ENCODE data around the gene FOXO4.

FOXO4 gene

GRCh38 chrX:71100581-71101505 lies 5.2 kb downstream of the FOXO4 start:
- Mint-ChIP-seq H3K9me3 (peaks cover 5% of the 10 kb centered on the region), H3K4me1 (peaks cover 52% of the 10 kb centered on the region), H3K36me3 (ENCODE audit: low read depth) (no peaks in the 10 kb centered on the region), H3K27ac (peak overlapping the region in 2 of 3 experiments; percentile 45 to 52), H3K4me3 (no peak overlapping the region), H3K27me3 (ENCODE audit: low read depth) (peaks cover 5% of the 10 kb centered on the region)
- no peak for TF ChIP-seq CTCF (IDR thresholded peaks at IDR 0.05; ENCODE audit: unreplicated experiment in 3 of 3)

GRCh38 chrX:71102292-71102691 lies 6.6 kb downstream of the FOXO4 start:
- H3K4me3 Mint-ChIP-seq: peak overlapping the region in 1 of 3 experiments; percentile 46
- peaks cover 7% of the 10 kb centered on the region for H3K9me3 Mint-ChIP-seq
- no peak for TF ChIP-seq CTCF (IDR thresholded peaks at IDR 0.05; ENCODE audit: unreplicated experiment in 3 of 3)
- H3K27me3 Mint-ChIP-seq (ENCODE audit: low read depth): no peaks in the 10 kb centered on the region
- peak overlapping the region; percentile 87 to 91 (median 90) for H3K27ac Mint-ChIP-seq
- peaks cover 59% of the 10 kb centered on the region for H3K4me1 Mint-ChIP-seq
- no peaks in the 10 kb centered on the region for H3K36me3 Mint-ChIP-seq (ENCODE audit: low read depth)

GRCh38 chrX:71103110-71103983 lies 7.7 kb downstream of the FOXO4 start:
- Mint-ChIP-seq H3K27me3 (ENCODE audit: low read depth) (no peaks in the 10 kb centered on the region), H3K4me1 (peaks cover 64% of the 10 kb centered on the region), H3K36me3 (ENCODE audit: low read depth) (no peaks in the 10 kb centered on the region), H3K27ac (peak overlapping the region; percentile 87 to 91 (median 90)), H3K9me3 (peaks cover 7% of the 10 kb centered on the region), H3K4me3 (peak overlapping the region; percentile 41 to 79 (median 55))
- TF ChIP-seq CTCF (IDR thresholded peaks at IDR 0.05; ENCODE audit: unreplicated experiment in 3 of 3): no peak

- TF ChIP-seq CTCF (IDR thresholded peaks at IDR 0.05; ENCODE audit: unreplicated experiment in 3 of 3): no peak
- Mint-ChIP-seq H3K36me3 (ENCODE audit: low read depth) (no peaks in the 10 kb centered on the region), H3K27ac (peak overlapping the region in 2 of 3 experiments; percentile 3 to 13), H3K9me3 (peaks cover 2% of the 10 kb centered on the region), H3K4me3 (no peak overlapping the region), H3K27me3 (ENCODE audit: low read depth) (no peaks in the 10 kb centered on the region), H3K4me1 (peaks cover 56% of the 10 kb centered on the region)
These were observed 10.0 kb downstream of the FOXO4 start for GRCh38 chrX:71105628-71106027.

DNA sequence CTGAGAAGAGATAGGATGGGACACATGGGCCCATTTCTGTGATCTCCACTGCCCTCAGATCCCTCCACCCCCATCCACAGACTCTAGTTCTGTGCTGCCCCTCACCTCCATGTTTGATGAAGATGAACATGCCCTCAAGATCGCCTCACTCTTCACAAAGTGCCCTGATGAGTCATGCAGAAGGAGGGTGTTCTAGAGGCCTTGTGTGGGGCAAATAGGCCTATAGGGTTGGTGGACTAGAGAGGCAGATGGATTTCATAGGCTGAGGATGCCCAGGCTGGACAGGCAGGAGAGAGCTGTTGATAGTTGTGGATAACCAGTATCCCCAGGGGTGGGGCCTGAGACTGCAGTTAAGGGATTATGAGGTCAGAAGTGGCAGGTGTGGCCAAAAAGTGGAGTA lies 10.8 kb downstream of the FOXO4 start, which contains the start of gene CXorf65:
Gene CXorf65 (minus strand): TSS at position 314 of the 400 bp plus-strand sequence. CDS start 184 bp downstream, at position 130.
- Mint-ChIP-seq H3K27ac (peak within 1 kb of the TSS; percentile 34 to 66 (median 50)), H3K4me1 (peaks cover 49% of the 10 kb centered on the region), H3K36me3 (ENCODE audit: low read depth) (no peaks in the 10 kb centered on the region), H3K9me3 (peaks cover 2% of the 10 kb centered on the region), H3K27me3 (ENCODE audit: low read depth) (no peaks in the 10 kb centered on the region), H3K4me3 (no peak within 1 kb of the TSS)
- no peak for TF ChIP-seq CTCF (IDR thresholded peaks at IDR 0.05; ENCODE audit: unreplicated experiment in 3 of 3)

Measured in nephron (organoid).